Parathyroid adenoma (tissue), 2 donors: Measurements from ENCODE around the gene SORCS2.

Experiments used
- H2AFZ ChIP-seq: fragments of 300-600 bp; sonication (generic); one replicate; pipeline ENCODE4 v1.7.0; 2017; ENCODE audit warnings: antibody characterized with exemption, mild to moderate bottlenecking
- H3K27ac ChIP-seq: fragments of 300-600 bp; sonication (generic); one replicate; pipeline ENCODE4 v1.7.0; 2017
- H3K27me3 ChIP-seq: fragments of 300-600 bp; sonication (generic); one replicate; pipeline ENCODE4 v1.7.0; 2017; ENCODE audit warnings: low read length; ENCODE audit not compliant: control insufficient read depth, insufficient read depth
- H3K36me3 ChIP-seq: fragments of 300-600 bp; sonication (generic); one replicate; pipeline ENCODE4 v1.7.0; 2017; ENCODE audit warnings: low read length; ENCODE audit not compliant: control insufficient read depth, insufficient read depth
- H3K4me1 ChIP-seq: fragments of 300-600 bp; sonication (generic); one replicate; pipeline ENCODE4 v1.7.0; 2017; ENCODE audit warnings: control low read depth
- H3K4me2 ChIP-seq: fragments of 300-600 bp; sonication (generic); one replicate; pipeline ENCODE4 v1.7.0; 2017; ENCODE audit warnings: low read length
- H3K4me3 ChIP-seq: fragments of 300-600 bp; sonication (generic); one replicate; pipeline ENCODE4 v1.7.0; 2017; ENCODE audit warnings: low read depth, low read length
- H3K79me2 ChIP-seq: fragments of 300-600 bp; sonication (generic); one replicate; pipeline ENCODE4 v1.7.0; 2017; ENCODE audit warnings: control low read depth
- H3K9ac ChIP-seq: fragments of 300-600 bp; sonication (generic); one replicate; pipeline ENCODE4 v1.7.0; 2017; ENCODE audit warnings: mild to moderate bottlenecking
- H3K9me3 ChIP-seq: fragments of 300-600 bp; sonication (generic); one replicate; pipeline ENCODE4 v1.7.0; 2017; ENCODE audit warnings: low read length; ENCODE audit not compliant: control insufficient read depth
- TF ChIP-seq, protein P1 (sequence below): fragments of 300-600 bp; sonication (generic); IDR thresholded peaks from one replicate; pipeline ENCODE4 v1.7.0; 2017; ENCODE audit warnings: antibody characterized with exemption, mild to moderate bottlenecking
- donor health status: primary hyperparathyroidism.

SORCS2 gene

GRCh38 chr4:7254736-7255487, 62.6 kb downstream of the SORCS2 start:
- TF ChIP-seq, protein P1, sequence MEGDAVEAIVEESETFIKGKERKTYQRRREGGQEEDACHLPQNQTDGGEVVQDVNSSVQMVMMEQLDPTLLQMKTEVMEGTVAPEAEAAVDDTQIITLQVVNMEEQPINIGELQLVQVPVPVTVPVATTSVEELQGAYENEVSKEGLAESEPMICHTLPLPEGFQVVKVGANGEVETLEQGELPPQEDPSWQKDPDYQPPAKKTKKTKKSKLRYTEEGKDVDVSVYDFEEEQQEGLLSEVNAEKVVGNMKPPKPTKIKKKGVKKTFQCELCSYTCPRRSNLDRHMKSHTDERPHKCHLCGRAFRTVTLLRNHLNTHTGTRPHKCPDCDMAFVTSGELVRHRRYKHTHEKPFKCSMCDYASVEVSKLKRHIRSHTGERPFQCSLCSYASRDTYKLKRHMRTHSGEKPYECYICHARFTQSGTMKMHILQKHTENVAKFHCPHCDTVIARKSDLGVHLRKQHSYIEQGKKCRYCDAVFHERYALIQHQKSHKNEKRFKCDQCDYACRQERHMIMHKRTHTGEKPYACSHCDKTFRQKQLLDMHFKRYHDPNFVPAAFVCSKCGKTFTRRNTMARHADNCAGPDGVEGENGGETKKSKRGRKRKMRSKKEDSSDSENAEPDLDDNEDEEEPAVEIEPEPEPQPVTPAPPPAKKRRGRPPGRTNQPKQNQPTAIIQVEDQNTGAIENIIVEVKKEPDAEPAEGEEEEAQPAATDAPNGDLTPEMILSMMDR: no peak
- Histone ChIP-seq H3K9ac (no peak overlapping the region), H3K36me3 (no peaks in the 10 kb centered on the region), H3K79me2 (no peaks in the 10 kb centered on the region), H3K4me2 (no peak overlapping the region), H3K4me1 (no peaks in the 10 kb centered on the region), H2AFZ (no peak overlapping the region), H3K4me3 (no peak overlapping the region), H3K27me3 (no peaks in the 10 kb centered on the region), H3K9me3 (no peaks in the 10 kb centered on the region), H3K27ac (no peak overlapping the region)

GRCh38 chr4:7255488-7255881, 63.1 kb downstream of the SORCS2 start:
- Histone ChIP-seq H3K9ac (no peak overlapping the region), H3K27me3 (no peaks in the 10 kb centered on the region), H3K4me1 (no peaks in the 10 kb centered on the region), H3K79me2 (no peaks in the 10 kb centered on the region), H3K27ac (no peak overlapping the region), H2AFZ (no peak overlapping the region), H3K36me3 (no peaks in the 10 kb centered on the region), H3K4me2 (no peak overlapping the region), H3K9me3 (no peaks in the 10 kb centered on the region), H3K4me3 (no peak overlapping the region)
- TF ChIP-seq, protein P1: no peak

DNA sequence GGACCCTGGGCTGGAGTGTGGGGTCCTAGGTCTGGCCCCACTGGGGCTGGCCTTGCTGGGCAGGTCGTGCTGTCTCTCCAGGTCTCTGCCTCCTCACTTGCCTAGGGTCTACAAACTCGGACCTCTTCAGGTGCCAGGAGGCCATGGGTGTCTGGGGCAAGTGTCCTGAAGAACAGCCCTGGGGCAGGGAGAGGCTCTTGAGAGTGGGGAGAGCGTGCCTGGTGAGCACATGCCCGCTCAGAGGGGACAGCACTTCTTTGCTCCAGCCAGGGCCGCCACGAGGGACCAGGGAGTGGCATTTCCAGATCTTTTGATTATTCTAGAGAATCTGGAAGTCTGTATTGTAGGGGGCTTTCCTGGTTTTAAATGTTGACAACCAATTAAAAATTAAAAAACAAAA, 63.7 kb downstream of the SORCS2 start:
- H3K4me2 ChIP-seq: no peak overlapping the region
- H3K4me1 ChIP-seq: no peaks in the 10 kb centered on the region
- H3K9me3 ChIP-seq: no peaks in the 10 kb centered on the region
- H3K9ac ChIP-seq: no peak overlapping the region
- no peak overlapping the region for H3K4me3 ChIP-seq
- H3K27ac ChIP-seq: no peak overlapping the region
- no peak overlapping the region for H2AFZ ChIP-seq
- TF ChIP-seq, protein P1: no peak
- no peaks in the 10 kb centered on the region for H3K79me2 ChIP-seq
- H3K36me3 ChIP-seq: no peaks in the 10 kb centered on the region
- no peaks in the 10 kb centered on the region for H3K27me3 ChIP-seq

DNA sequence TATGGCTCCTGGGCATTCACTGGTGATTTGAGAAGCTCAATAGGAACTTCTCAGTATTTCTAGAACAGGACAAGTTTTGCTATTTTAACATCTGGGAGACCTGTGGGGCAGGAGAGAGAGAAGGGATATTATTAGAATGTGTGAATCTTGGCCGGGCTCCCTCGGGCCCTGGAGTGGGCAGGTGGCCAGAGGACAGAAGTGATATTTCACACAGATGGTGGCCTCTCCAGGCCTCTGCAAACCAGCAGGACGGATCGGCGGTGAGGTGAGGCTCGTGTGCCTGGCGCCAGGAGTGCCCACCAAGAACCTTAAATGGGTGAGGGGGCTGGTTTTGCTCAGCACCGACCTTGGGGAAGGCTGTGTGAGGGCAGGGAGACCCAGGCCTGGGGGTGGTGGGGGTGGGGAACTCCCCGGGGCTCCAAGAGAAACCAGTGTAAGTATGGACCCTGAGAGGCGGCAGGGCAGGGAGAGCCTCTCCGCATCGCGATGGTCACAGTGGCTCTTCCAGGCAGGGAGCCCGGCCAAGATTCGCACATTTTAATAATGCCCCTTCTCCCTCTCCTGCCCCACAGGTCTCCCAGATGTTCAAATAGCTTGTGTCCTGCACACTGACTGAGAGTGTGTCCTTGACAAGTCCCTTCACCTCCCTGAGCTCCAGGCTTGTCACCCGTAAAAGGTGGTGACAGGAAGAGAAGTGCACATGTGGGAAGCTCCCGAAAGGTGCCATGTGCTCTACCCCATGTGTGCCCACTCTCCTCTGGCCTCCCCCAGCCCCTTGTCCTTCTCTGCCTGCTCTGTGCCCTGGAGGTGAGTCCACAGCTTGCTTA, 64.9 kb downstream of the SORCS2 start:
- H3K9me3 ChIP-seq: no peaks in the 10 kb centered on the region
- no peaks in the 10 kb centered on the region for H3K27me3 ChIP-seq
- no peak overlapping the region for H3K9ac ChIP-seq
- no peaks in the 10 kb centered on the region for H3K79me2 ChIP-seq
- H2AFZ ChIP-seq: no peak overlapping the region
- H3K4me3 ChIP-seq: no peak overlapping the region
- no peak overlapping the region for H3K4me2 ChIP-seq
- H3K4me1 ChIP-seq: no peaks in the 10 kb centered on the region
- TF ChIP-seq, protein P1: no peak
- H3K36me3 ChIP-seq: no peaks in the 10 kb centered on the region
- H3K27ac ChIP-seq: no peak overlapping the region
